ENCODE data around the gene ADAD2.

- TF ChIP-seq CTCF (IDR thresholded peaks at IDR 0.05) (no peak), EZH2 (IDR thresholded peaks at IDR 0.05; ENCODE audit: borderline replicate concordance, insufficient read depth, low read depth, low read length, poor library complexity, severe bottlenecking) (no peak)
Observed at GRCh38 chr16:84233748-84234147, 42.8 kb downstream of the ADAD2 start.
